Measurements from ENCODE around the gene PCDH12.
A peak's percentile ranks its signal among the peaks of the same experiment; 100 is the strongest.

Gene PCDH12

GRCh38 chr5:141935538-141935937, 22.5 kb downstream of the PCDH12 start:
- peak overlapping the region; percentile 34; the same call in 1 of the 2 replicates for H3K27ac ChIP-seq

GRCh38 chr5:141934099-141934844, 23.7 kb downstream of the PCDH12 start:
- H3K27ac ChIP-seq: peak overlapping the region; percentile 25
- no peak for DNase-seq (ENCODE audit: low spot score)
- ChIA-PET CTCF (interaction anchor here (1.1 kb wide), 1 partner anchor 27 kb away, joined by 3 read pairs; no protein-coding TSS in a partner anchor), POLR2A (ENCODE audit: low non-redundant PET) (no interaction called here)
- no peak for TF ChIP-seq CTCF (conservative IDR thresholded peaks at IDR 0.05; ENCODE audit: low read depth)

More at GRCh38 chr5:141935538-141935937, 22.5 kb downstream of the PCDH12 start:
- ChIA-PET POLR2A (ENCODE audit: low non-redundant PET) (no interaction called here), CTCF (interaction anchor here (2.3 kb wide), 1 partner anchor 25 kb away, joined by 13 read pairs; no protein-coding TSS in a partner anchor)
- TF ChIP-seq CTCF (conservative IDR thresholded peaks at IDR 0.05; ENCODE audit: low read depth): no peak
- DNase-seq (ENCODE audit: low spot score): peak; percentile 80

- no peak overlapping the region for H3K27ac ChIP-seq
- POLR2A ChIA-PET (ENCODE audit: low non-redundant PET): interaction anchor here (0.6 kb wide), 1 partner anchor 265 kb away, joined by 5 read pairs; no protein-coding TSS in a partner anchor
- TF ChIP-seq CTCF (conservative IDR thresholded peaks at IDR 0.05; ENCODE audit: low read depth): no peak
- no peak for DNase-seq (ENCODE audit: low spot score)
- CTCF ChIA-PET: interaction anchor here (0.6 to 1.1 kb wide), 3 partner anchors 17 to 488 kb away, joined by 3 read pairs; no protein-coding TSS in a partner anchor
These were observed 24.9 kb downstream of the PCDH12 start for GRCh38 chr5:141933151-141933550.

GRCh38 chr5:141931694-141932093, 26.3 kb downstream of the PCDH12 start:
- H3K27ac ChIP-seq: no peak overlapping the region
- DNase-seq (ENCODE audit: low spot score): no peak
- no peak for TF ChIP-seq CTCF (conservative IDR thresholded peaks at IDR 0.05; ENCODE audit: low read depth)
- ChIA-PET POLR2A (ENCODE audit: low non-redundant PET) (no interaction called here), CTCF (no interaction called here)

- no peak for DNase-seq (ENCODE audit: low spot score)
- CTCF ChIA-PET: interaction anchor here (1.0 kb wide), 1 partner anchor 40 kb away, joined by 4 read pairs; no protein-coding TSS in a partner anchor
- POLR2A ChIA-PET (ENCODE audit: low non-redundant PET): no interaction called here
- TF ChIP-seq CTCF (conservative IDR thresholded peaks at IDR 0.05; ENCODE audit: low read depth): no peak
- no peak overlapping the region for H3K27ac ChIP-seq
These were observed 28.5 kb downstream of the PCDH12 start for GRCh38 chr5:141929398-141930058.

GRCh38 chr5:141928051-141928450, 30.0 kb downstream of the PCDH12 start:
- CTCF ChIA-PET: interaction anchor here (1.1 kb wide), 1 partner anchor 32 kb away, joined by 3 read pairs; no protein-coding TSS in a partner anchor
- no peak for TF ChIP-seq CTCF (conservative IDR thresholded peaks at IDR 0.05; ENCODE audit: low read depth)
- no peak for DNase-seq (ENCODE audit: low spot score)
- H3K27ac ChIP-seq: no peak overlapping the region
- POLR2A ChIA-PET (ENCODE audit: low non-redundant PET): no interaction called here
